ENCODE results near the gene XPO1.
A peak's percentile ranks its signal among the peaks of the same experiment; 100 is the strongest.

The XPO1 gene

GRCh38 chr2:61575447-61575859 is 37.3 kb upstream of the XPO1 start:
- CTCF ChIA-PET = no interaction called here
- Histone ChIP-seq H3K27me3 (replicated peaks in 2 of 5; ENCODE audit: control insufficient read depth in 4 of 5, insufficient read depth in 5 of 5, low read length in 4 of 5) (no peaks in the 10 kb centered on the region), H3K4me1 (ENCODE audit: control extremely low read depth in 1 of 4, control insufficient read depth in 4 of 4, insufficient read depth in 4 of 4, low read length in 3 of 4) (peaks cover 0 to 9% (median 6%) of the 10 kb centered on the region in 4 experiments), H3K36me3 (ENCODE audit: control insufficient read depth in 4 of 4, insufficient read depth in 4 of 4, low read length in 3 of 4) (no peaks in the 10 kb centered on the region), H3K4me3 (ENCODE audit: control insufficient read depth in 1 of 7, extremely low read depth in 1 of 7, insufficient read depth in 4 of 7, low read depth in 2 of 7, low read length in 6 of 7) (no peak overlapping the region), H3K27ac (ENCODE audit: insufficient read depth in 1 of 2, low read depth in 1 of 2, low read length in 2 of 2, poor library complexity in 1 of 2, severe bottlenecking in 2 of 2) (peak overlapping the region in 1 of 2 experiments; percentile 34), H3K9me3 (ENCODE audit: control extremely low read depth in 1 of 5, control insufficient read depth in 4 of 5, insufficient read depth in 2 of 5, low read depth in 1 of 5, low read length in 4 of 5) (no peaks in the 10 kb centered on the region)
- POLR2A ChIA-PET = no interaction called here
- 10% methylated on average over 3 of the region's 3 CpGs for WGBS (ENCODE audit: insufficient coverage)
- DNase-seq = peak in 2 of 3 donors; percentile 47 to 59

GRCh38 chr2:61566566-61566965 is 28.4 kb upstream of the XPO1 start:
- Histone ChIP-seq H3K9me3 (ENCODE audit: control extremely low read depth in 1 of 5, control insufficient read depth in 4 of 5, insufficient read depth in 2 of 5, low read depth in 1 of 5, low read length in 4 of 5) (no peaks in the 10 kb centered on the region), H3K27me3 (replicated peaks in 2 of 5; ENCODE audit: control insufficient read depth in 4 of 5, insufficient read depth in 5 of 5, low read length in 4 of 5) (no peaks in the 10 kb centered on the region), H3K4me3 (ENCODE audit: control insufficient read depth in 1 of 7, extremely low read depth in 1 of 7, insufficient read depth in 4 of 7, low read depth in 2 of 7, low read length in 6 of 7) (no peak overlapping the region), H3K27ac (ENCODE audit: insufficient read depth in 1 of 2, low read depth in 1 of 2, low read length in 2 of 2, poor library complexity in 1 of 2, severe bottlenecking in 2 of 2) (no peak overlapping the region), H3K4me1 (ENCODE audit: control extremely low read depth in 1 of 4, control insufficient read depth in 4 of 4, insufficient read depth in 4 of 4, low read length in 3 of 4) (no peaks in the 10 kb centered on the region), H3K36me3 (ENCODE audit: control insufficient read depth in 4 of 4, insufficient read depth in 4 of 4, low read length in 3 of 4) (no peaks in the 10 kb centered on the region)
- ChIA-PET CTCF (no interaction called here), POLR2A (no interaction called here)
- WGBS (ENCODE audit: insufficient coverage) = 100% methylated on average over 5 of the region's 7 CpGs
- no peak for DNase-seq

GRCh38 chr2:61562615-61563014 is 24.5 kb upstream of the XPO1 start:
- H3K9me3 ChIP-seq (ENCODE audit: control extremely low read depth in 1 of 5, control insufficient read depth in 4 of 5, insufficient read depth in 2 of 5, low read depth in 1 of 5, low read length in 4 of 5) = no peaks in the 10 kb centered on the region
- ChIA-PET CTCF (no interaction called here), POLR2A (no interaction called here)
- no peaks in the 10 kb centered on the region for H3K27me3 ChIP-seq (replicated peaks in 2 of 5; ENCODE audit: control insufficient read depth in 4 of 5, insufficient read depth in 5 of 5, low read length in 4 of 5)
- no peaks in the 10 kb centered on the region for H3K36me3 ChIP-seq (ENCODE audit: control insufficient read depth in 4 of 4, insufficient read depth in 4 of 4, low read length in 3 of 4)
- H3K27ac ChIP-seq (ENCODE audit: insufficient read depth in 1 of 2, low read depth in 1 of 2, low read length in 2 of 2, poor library complexity in 1 of 2, severe bottlenecking in 2 of 2) = no peak overlapping the region
- WGBS (ENCODE audit: insufficient coverage) = 100% methylated on average over 1 of the region's 2 CpGs
- DNase-seq = no peak
- H3K4me3 ChIP-seq (ENCODE audit: control insufficient read depth in 1 of 7, extremely low read depth in 1 of 7, insufficient read depth in 4 of 7, low read depth in 2 of 7, low read length in 6 of 7) = no peak overlapping the region
- no peaks in the 10 kb centered on the region for H3K4me1 ChIP-seq (ENCODE audit: control extremely low read depth in 1 of 4, control insufficient read depth in 4 of 4, insufficient read depth in 4 of 4, low read length in 3 of 4)

GRCh38 chr2:61558160-61558559 is 20.0 kb upstream of the XPO1 start:
- no peak overlapping the region for H3K27ac ChIP-seq (ENCODE audit: insufficient read depth in 1 of 2, low read depth in 1 of 2, low read length in 2 of 2, poor library complexity in 1 of 2, severe bottlenecking in 2 of 2)
- no peaks in the 10 kb centered on the region for H3K36me3 ChIP-seq (ENCODE audit: control insufficient read depth in 4 of 4, insufficient read depth in 4 of 4, low read length in 3 of 4)
- H3K9me3 ChIP-seq (ENCODE audit: control extremely low read depth in 1 of 5, control insufficient read depth in 4 of 5, insufficient read depth in 2 of 5, low read depth in 1 of 5, low read length in 4 of 5) = no peaks in the 10 kb centered on the region
- POLR2A ChIA-PET = no interaction called here
- no peak overlapping the region for H3K4me3 ChIP-seq (ENCODE audit: control insufficient read depth in 1 of 7, extremely low read depth in 1 of 7, insufficient read depth in 4 of 7, low read depth in 2 of 7, low read length in 6 of 7)
- no peaks in the 10 kb centered on the region for H3K27me3 ChIP-seq (replicated peaks in 2 of 5; ENCODE audit: control insufficient read depth in 4 of 5, insufficient read depth in 5 of 5, low read length in 4 of 5)
- no peaks in the 10 kb centered on the region for H3K4me1 ChIP-seq (ENCODE audit: control extremely low read depth in 1 of 4, control insufficient read depth in 4 of 4, insufficient read depth in 4 of 4, low read length in 3 of 4)
- no peak for DNase-seq
- CTCF ChIA-PET = interaction anchor here (1.0 kb wide), 1 partner anchor 16 kb away, joined by 3 read pairs; no protein-coding TSS in a partner anchor
- 0% methylated on average over 1 of the region's 5 CpGs for WGBS (ENCODE audit: insufficient coverage)

GRCh38 chr2:61557381-61557780 is 19.2 kb upstream of the XPO1 start:
- ChIA-PET CTCF (no interaction called here), POLR2A (no interaction called here)
- Histone ChIP-seq H3K4me3 (ENCODE audit: control insufficient read depth in 1 of 7, extremely low read depth in 1 of 7, insufficient read depth in 4 of 7, low read depth in 2 of 7, low read length in 6 of 7) (no peak overlapping the region), H3K4me1 (ENCODE audit: control extremely low read depth in 1 of 4, control insufficient read depth in 4 of 4, insufficient read depth in 4 of 4, low read length in 3 of 4) (no peaks in the 10 kb centered on the region), H3K27me3 (replicated peaks in 2 of 5; ENCODE audit: control insufficient read depth in 4 of 5, insufficient read depth in 5 of 5, low read length in 4 of 5) (no peaks in the 10 kb centered on the region), H3K9me3 (ENCODE audit: control extremely low read depth in 1 of 5, control insufficient read depth in 4 of 5, insufficient read depth in 2 of 5, low read depth in 1 of 5, low read length in 4 of 5) (no peaks in the 10 kb centered on the region), H3K36me3 (ENCODE audit: control insufficient read depth in 4 of 4, insufficient read depth in 4 of 4, low read length in 3 of 4) (no peaks in the 10 kb centered on the region), H3K27ac (ENCODE audit: insufficient read depth in 1 of 2, low read depth in 1 of 2, low read length in 2 of 2, poor library complexity in 1 of 2, severe bottlenecking in 2 of 2) (no peak overlapping the region)
- 92% methylated on average over 2 of the region's 6 CpGs for WGBS (ENCODE audit: insufficient coverage)
- DNase-seq = no peak

- Histone ChIP-seq H3K27ac (ENCODE audit: insufficient read depth in 1 of 2, low read depth in 1 of 2, low read length in 2 of 2, poor library complexity in 1 of 2, severe bottlenecking in 2 of 2) (no peak overlapping the region), H3K9me3 (ENCODE audit: control extremely low read depth in 1 of 5, control insufficient read depth in 4 of 5, insufficient read depth in 2 of 5, low read depth in 1 of 5, low read length in 4 of 5) (no peaks in the 10 kb centered on the region), H3K4me1 (ENCODE audit: control extremely low read depth in 1 of 4, control insufficient read depth in 4 of 4, insufficient read depth in 4 of 4, low read length in 3 of 4) (no peaks in the 10 kb centered on the region), H3K36me3 (ENCODE audit: control insufficient read depth in 4 of 4, insufficient read depth in 4 of 4, low read length in 3 of 4) (no peaks in the 10 kb centered on the region), H3K27me3 (replicated peaks in 2 of 5; ENCODE audit: control insufficient read depth in 4 of 5, insufficient read depth in 5 of 5, low read length in 4 of 5) (no peaks in the 10 kb centered on the region), H3K4me3 (ENCODE audit: control insufficient read depth in 1 of 7, extremely low read depth in 1 of 7, insufficient read depth in 4 of 7, low read depth in 2 of 7, low read length in 6 of 7) (no peak overlapping the region)
- WGBS (ENCODE audit: insufficient coverage) = 100% methylated on average over 1 of the region's 1 CpG
- no peak for DNase-seq
- CTCF ChIA-PET = no interaction called here
- POLR2A ChIA-PET = no interaction called here
Measured at GRCh38 chr2:61554604-61555003, 16.4 kb upstream of the XPO1 start.

GRCh38 chr2:61550375-61551209 is 12.4 kb upstream of the XPO1 start:
- H3K9me3 ChIP-seq (ENCODE audit: control extremely low read depth in 1 of 5, control insufficient read depth in 4 of 5, insufficient read depth in 2 of 5, low read depth in 1 of 5, low read length in 4 of 5) = no peaks in the 10 kb centered on the region
- H3K27ac ChIP-seq (ENCODE audit: insufficient read depth in 1 of 2, low read depth in 1 of 2, low read length in 2 of 2, poor library complexity in 1 of 2, severe bottlenecking in 2 of 2) = no peak overlapping the region
- no peaks in the 10 kb centered on the region for H3K27me3 ChIP-seq (replicated peaks in 2 of 5; ENCODE audit: control insufficient read depth in 4 of 5, insufficient read depth in 5 of 5, low read length in 4 of 5)
- no peaks in the 10 kb centered on the region for H3K4me1 ChIP-seq (ENCODE audit: control extremely low read depth in 1 of 4, control insufficient read depth in 4 of 4, insufficient read depth in 4 of 4, low read length in 3 of 4)
- DNase-seq = no peak
- ChIA-PET CTCF (interaction anchor here (0.6 kb wide), 1 partner anchor 137 kb away, joined by 5 read pairs; no protein-coding TSS in a partner anchor), POLR2A (no interaction called here)
- no peaks in the 10 kb centered on the region for H3K36me3 ChIP-seq (ENCODE audit: control insufficient read depth in 4 of 4, insufficient read depth in 4 of 4, low read length in 3 of 4)
- H3K4me3 ChIP-seq (ENCODE audit: control insufficient read depth in 1 of 7, extremely low read depth in 1 of 7, insufficient read depth in 4 of 7, low read depth in 2 of 7, low read length in 6 of 7) = no peak overlapping the region
- WGBS (ENCODE audit: insufficient coverage) = 97% methylated on average over 5 of the region's 5 CpGs
